GM18870 (cell line): ENCODE results near the gene NDUFA6.
"Not testable (repeated sequence)": the region's sequence is repeated elsewhere in the genome, so short reads cannot be mapped to it uniquely, and the experiment has no call there.

Experiments
- ATAC-seq: cut with Tn5 transposase; IDR thresholded peaks from one replicate; pipeline ENCODE4 v1.9.1; 2021; ENCODE audit warnings: moderate library complexity; ENCODE audit not compliant: unreplicated experiment

Gene NDUFA6

GRCh38 chr22:42114721-42115120 is 24.1 kb upstream of the NDUFA6 start:
- ATAC-seq: no peak

- ATAC-seq: not testable (repeated sequence)
Measured at GRCh38 chr22:42112793-42113192, 22.2 kb upstream of the NDUFA6 start.

GRCh38 chr22:42111798-42112197 is 21.2 kb upstream of the NDUFA6 start:
- ATAC-seq: no peak

- no peak for ATAC-seq
Measured at GRCh38 chr22:42108848-42109247, 18.3 kb upstream of the NDUFA6 start.

- ATAC-seq: not testable (repeated sequence)
Measured at GRCh38 chr22:42104332-42104860, 13.8 kb upstream of the NDUFA6 start.

GRCh38 chr22:42101199-42101598 is 10.6 kb upstream of the NDUFA6 start:
- no peak for ATAC-seq

GRCh38 chr22:42091455-42091782 is 847 bp upstream of the NDUFA6 start:
- ATAC-seq: no peak

- no peak for ATAC-seq
Measured at GRCh38 chr22:42086051-42086450, 4.5 kb downstream of the NDUFA6 start.

- ATAC-seq: no peak
Measured at GRCh38 chr22:42084874-42085273, 5.7 kb downstream of the NDUFA6 start.

GRCh38 chr22:42083119-42083518 is 7.5 kb downstream of the NDUFA6 start:
- no peak for ATAC-seq

- no peak for ATAC-seq
Measured at GRCh38 chr22:42080287-42080686, 10.3 kb downstream of the NDUFA6 start.

- ATAC-seq: peak; percentile 78
Measured at GRCh38 chr22:42079319-42080251, 11.0 kb downstream of the NDUFA6 start, which contains the start of gene SMDT1. Gene SMDT1, plus strand, starts transcription at chr22:42079700. Its CDS starts 69 bp downstream, at chr22:42079769.

GRCh38 chr22:42078469-42079318 is 11.9 kb downstream of the NDUFA6 start:
- ATAC-seq: no peak

- no peak for ATAC-seq
Measured at GRCh38 chr22:42077486-42078125, 13.0 kb downstream of the NDUFA6 start.

GRCh38 chr22:42076764-42077485 is 13.6 kb downstream of the NDUFA6 start:
- no peak for ATAC-seq

GRCh38 chr22:42074846-42075676 is 15.5 kb downstream of the NDUFA6 start:
- ATAC-seq: no peak

- ATAC-seq: no peak
Measured at GRCh38 chr22:42074132-42074811, 16.3 kb downstream of the NDUFA6 start, which contains the start of gene PHETA2. Gene PHETA2, plus strand, starts transcription at chr22:42074248. Its CDS starts 3,046 bp downstream, at chr22:42077294.

GRCh38 chr22:42073621-42074041 is 16.9 kb downstream of the NDUFA6 start:
- no peak for ATAC-seq
